HepG2 (cell line): ENCODE data around the gene CENPP. TPM values are rescaled to one million over a fixed set of nuclear protein-coding genes. Genes with fewer than 3 reads are reported as not detected.

Experiments
- ARNT2 ChIP-seq: sonication (generic); formaldehyde crosslinking; IDR thresholded peaks from 2 replicates; pipeline ENCODE4 v1.8.0; 2022; ENCODE audit warnings: mild to moderate bottlenecking, low read depth, missing genetic modification reagents, moderate library complexity
- CBFB ChIP-seq: sonication (generic); formaldehyde crosslinking; IDR thresholded peaks from 2 replicates; pipeline ENCODE4 v1.4.0; 2020; ENCODE audit warnings: missing genetic modification reagents
- DMTF1 ChIP-seq: sonication (generic); formaldehyde crosslinking; IDR thresholded peaks from 2 replicates; pipeline ENCODE4 v1.4.0; 2020; ENCODE audit warnings: mild to moderate bottlenecking, missing genetic modification reagents
- FOXP1 ChIP-seq, 2 experiments: fragments of 450-650 bp in 1 of 2; IDR thresholded peaks; 2 replicates each; pipeline ENCODE4 v1.6.1; 2017 to 2018; ENCODE audit warnings: antibody characterized with exemption in 1 of 2
- NFIC ChIP-seq: IDR thresholded peaks from 2 replicates; pipeline ENCODE4 v1.6.1; 2012; ENCODE audit warnings: mild to moderate bottlenecking, low read length, inconsistent platforms
- NFYB ChIP-seq: sonication (generic); formaldehyde crosslinking; IDR thresholded peaks from 2 replicates; pipeline ENCODE4 v1.4.0; 2020; ENCODE audit warnings: missing genetic modification reagents
- PBX2 ChIP-seq: IDR thresholded peaks from 2 replicates; pipeline ENCODE4 v1.6.1; 2016; ENCODE audit warnings: control low read depth
- RELA ChIP-seq: sonication (generic); formaldehyde crosslinking; IDR thresholded peaks from 2 replicates; pipeline ENCODE4 v1.4.0; 2020; ENCODE audit warnings: missing genetic modification reagents
- ZHX1 ChIP-seq: sonication (generic); formaldehyde crosslinking; IDR thresholded peaks from 2 replicates; pipeline ENCODE4 v1.8.1; 2022; ENCODE audit warnings: low read depth, mild to moderate bottlenecking, missing genetic modification reagents
- ZNF18 ChIP-seq: sonication (generic); formaldehyde crosslinking; IDR thresholded peaks from 2 replicates; pipeline ENCODE4 v1.8.0; 2022; ENCODE audit warnings: mild to moderate bottlenecking, missing genetic modification reagents; ENCODE audit not compliant: insufficient replicate concordance
- ZNF225 ChIP-seq: sonication (generic); formaldehyde crosslinking; IDR thresholded peaks from 2 replicates; pipeline ENCODE4 v1.4.0; 2020; ENCODE audit warnings: mild to moderate bottlenecking, missing genetic modification reagents
- ZNF276 ChIP-seq: sonication (generic); formaldehyde crosslinking; IDR thresholded peaks from 2 replicates; pipeline ENCODE4 v1.4.0; 2020; ENCODE audit warnings: mild to moderate bottlenecking, low read depth, missing genetic modification reagents
- ZNF503 ChIP-seq: sonication (generic); formaldehyde crosslinking; IDR thresholded peaks from 2 replicates; pipeline ENCODE4 v1.4.0; 2020; ENCODE audit warnings: missing genetic modification reagents
- ZNF569 ChIP-seq: sonication (generic); formaldehyde crosslinking; IDR thresholded peaks from 2 replicates; pipeline ENCODE4 v1.5.0; 2020; ENCODE audit warnings: mild to moderate bottlenecking, missing genetic modification reagents, moderate library complexity, borderline replicate concordance
- ZNF629 ChIP-seq: sonication (generic); formaldehyde crosslinking; conservative IDR thresholded peaks from 2 replicates; pipeline ENCODE4 v1.5.0; 2020; ENCODE audit warnings: missing genetic modification reagents
- ZNF724P ChIP-seq: sonication (generic); formaldehyde crosslinking; IDR thresholded peaks from 2 replicates; pipeline ENCODE4 v1.8.0; 2022; ENCODE audit warnings: missing genetic modification reagents, borderline replicate concordance
- polyA plus RNA-seq, 8 experiments: library from polyadenylated mRNA; depleted of rRNA in 3 of 8; stranded (reverse) in 7 of 8; unstranded in 1 of 8; fragments of >200 nt; fragmentation: Illumina TruSeq in 4 of 8; extraction: Trizol in 4 of 8; gene quantifications; 2 replicates each; pipeline versions ENCODE4 v1.2.1 to v1.2.3, GENCODE V29; 2011 to 2016; ENCODE audit warnings: low read depth in 4 of 8, missing spikeins in 1 of 8, mixed read lengths in 1 of 8; ENCODE audit not compliant: insufficient read depth in 1 of 8
- total RNA-seq, 5 experiments: library from RNA; depleted of rRNA; stranded (reverse); fragments of >200 nt; fragmentation: Illumina TruSeq; extraction: Trizol; gene quantifications; 2 replicates each; pipeline ENCODE4 v1.2.3, GENCODE V29; 2016; ENCODE audit warnings: low read depth in 1 of 5

The CENPP gene
- total and polyA plus RNA-seq, 2 of the 13 experiments (the other 11 are each of a cell fraction or from before 2014, with no cell fraction given): 2.0 to 11.4 TPM

GRCh38 chr9:92325269-92325990 lies at the start of gene CENPP, which contains the start of gene NOL8 (continued):
- peak; percentile 89 for TF ChIP-seq ZNF18 (CRISPR knock-in tag)
- TF ChIP-seq ZNF276 (CRISPR knock-in tag): no peak; the same call in 1 of the 2 replicates
- TF ChIP-seq NFIC: no peak; the same call in none of the 2 replicates
- TF ChIP-seq ZNF629 (CRISPR knock-in tag): no peak
- no peak for TF ChIP-seq RELA (CRISPR knock-in tag)
- TF ChIP-seq FOXP1 (IDR thresholded peaks at IDR 0.05): 0 out of 2 replicates have a peak, but pooled peaks have one; percentile 14
- TF ChIP-seq FOXP1 (CRISPR knock-in tag; IDR thresholded peaks at IDR 0.05): peak; percentile 35; the same call in 1 of the 2 replicates
- peak; percentile 20; the same call in 1 of the 2 replicates for TF ChIP-seq ZHX1 (CRISPR knock-in tag)
- 0 out of 2 replicates have a peak, but pooled peaks have one; percentile 36 for TF ChIP-seq DMTF1 (CRISPR knock-in tag)
- TF ChIP-seq CBFB (CRISPR knock-in tag): peak; percentile 71
- no peak; the same call in 1 of the 2 replicates for TF ChIP-seq ZNF724P (CRISPR knock-in tag)
- TF ChIP-seq NFYB (CRISPR knock-in tag): peak; percentile 38; the same call in 1 of the 2 replicates
- TF ChIP-seq ZNF569: no peak
- no peak for TF ChIP-seq ZNF503
- TF ChIP-seq ZNF225 (CRISPR knock-in tag): peak; percentile 61; the same call in 1 of the 2 replicates
- no peak for TF ChIP-seq PBX2 (CRISPR knock-in tag)
- TF ChIP-seq ARNT2 (CRISPR knock-in tag): no peak; the same call in 1 of the 2 replicates
